ENCODE data around the gene CUTC. TPM values are rescaled to one million over a fixed set of nuclear protein-coding genes. Genes with fewer than 3 reads are reported as not detected.
"Not testable (repeated sequence)": the region's sequence is repeated elsewhere in the genome, so short reads cannot be mapped to it uniquely, and the experiment has no call there.

CUTC gene
- polyA plus RNA-seq, 1 experiment: 10.7 TPM

- Histone ChIP-seq H3K36me3 (ENCODE audit: control insufficient read depth, insufficient read depth, low read length) (peaks cover 6% of the 10 kb centered on the region; the same call in 1 of the 2 replicates), H3K27me3 (ENCODE audit: control insufficient read depth, insufficient read depth, low read length) (no peaks in the 10 kb centered on the region), H3K4me3 (ENCODE audit: low read depth, low read length) (peak overlapping the region; percentile 88)
- CTCF ChIA-PET: interaction anchor here (1.0 to 3.5 kb wide), 10 partner anchors 10 to 295 kb away, joined by 3 to 23 read pairs (median 4); no protein-coding TSS in a partner anchor
- no peak for DNase-seq (ENCODE audit: low read depth)
- TF ChIP-seq CTCF (IDR thresholded peaks at IDR 0.05; ENCODE audit: insufficient read depth, low read depth, low read length): no peak
- POLR2A ChIA-PET: interaction anchor here (0.6 to 1.0 kb wide), 2 partner anchors 37 to 72 kb away, joined by 3 to 5 read pairs; partner anchors contain the start of gene ENTPD7
These were observed 565 bp upstream of the CUTC start for GRCh38 chr10:99731306-99732032.

GRCh38 chr10:99733366-99733765 is 1.3 kb downstream of the CUTC start:
- Histone ChIP-seq H3K4me3 (ENCODE audit: low read depth, low read length) (no peak overlapping the region), H3K36me3 (ENCODE audit: control insufficient read depth, insufficient read depth, low read length) (peaks cover 2% of the 10 kb centered on the region; the same call in 1 of the 2 replicates), H3K27me3 (ENCODE audit: control insufficient read depth, insufficient read depth, low read length) (no peaks in the 10 kb centered on the region)
- ChIA-PET CTCF (interaction anchor here (0.6 to 3.5 kb wide), 7 partner anchors 33 to 312 kb away, joined by 3 to 23 read pairs (median 4); partner anchors contain the start of gene DNMBP), POLR2A (no interaction called here)
- no peak for TF ChIP-seq CTCF (IDR thresholded peaks at IDR 0.05; ENCODE audit: insufficient read depth, low read depth, low read length)
- DNase-seq (ENCODE audit: low read depth): no peak

- H3K4me3 ChIP-seq (ENCODE audit: low read depth, low read length); POLR2A ChIA-PET; H3K36me3 ChIP-seq (ENCODE audit: control insufficient read depth, insufficient read depth, low read length); H3K27me3 ChIP-seq (ENCODE audit: control insufficient read depth, insufficient read depth, low read length); DNase-seq (ENCODE audit: low read depth): not testable (repeated sequence)
- CTCF ChIA-PET: interaction anchor here (1.0 to 3.5 kb wide), 3 partner anchors 112 to 312 kb away, joined by 3 to 23 read pairs (median 3); partner anchors contain the start of gene DNMBP
These were observed 2.1 kb downstream of the CUTC start for GRCh38 chr10:99734111-99734510.

- H3K27me3 ChIP-seq (ENCODE audit: control insufficient read depth, insufficient read depth, low read length): no peaks in the 10 kb centered on the region
- CTCF ChIA-PET: interaction anchor here (1.8 to 2.8 kb wide), 2 partner anchors 8 to 106 kb away, joined by 6 to 12 read pairs; partner anchors contain the start of genes COX15 and CUTC
- TF ChIP-seq CTCF (IDR thresholded peaks at IDR 0.05; ENCODE audit: insufficient read depth, low read depth, low read length): no peak
- DNase-seq (ENCODE audit: low read depth): no peak
- H3K36me3 ChIP-seq (ENCODE audit: control insufficient read depth, insufficient read depth, low read length): peaks cover 1% of the 10 kb centered on the region; the same call in 1 of the 2 replicates
- POLR2A ChIA-PET: no interaction called here
- no peak overlapping the region for H3K4me3 ChIP-seq (ENCODE audit: low read depth, low read length)
These were observed 8.2 kb downstream of the CUTC start for GRCh38 chr10:99740260-99740659.

- TF ChIP-seq CTCF (IDR thresholded peaks at IDR 0.05; ENCODE audit: insufficient read depth, low read depth, low read length): no peak
- no peak for DNase-seq (ENCODE audit: low read depth)
- Histone ChIP-seq H3K4me3 (ENCODE audit: low read depth, low read length) (no peak overlapping the region), H3K36me3 (ENCODE audit: control insufficient read depth, insufficient read depth, low read length) (peaks cover 4% of the 10 kb centered on the region; the same call in 1 of the 2 replicates), H3K27me3 (ENCODE audit: control insufficient read depth, insufficient read depth, low read length) (no peaks in the 10 kb centered on the region)
- ChIA-PET CTCF (interaction anchor here (0.6 to 2.8 kb wide), 3 partner anchors 9 to 305 kb away, joined by 3 to 12 read pairs (median 6); partner anchors contain the start of genes COX15 and CUTC), POLR2A (no interaction called here)
These were observed 9.0 kb downstream of the CUTC start for GRCh38 chr10:99740933-99741559.
